NCI-H82 treated with DMSO at 0.1 percent for 48 hours (cell line): ENCODE measurements around the gene RHOT2.

Source experiments
- DNase-seq: peaks from one replicate; lab custom pipeline; 2025; ENCODE audit not compliant: unreplicated experiment; lab: John Stamatoyannopoulos, UW

Gene RHOT2

GRCh38 chr16:695355-696089, 27.6 kb downstream of the RHOT2 start:
- no peak for DNase-seq

- no peak for DNase-seq
Observed at GRCh38 chr16:698911-699671, 31.2 kb downstream of the RHOT2 start.

GRCh38 chr16:700684-701584, 33.0 kb downstream of the RHOT2 start:
- DNase-seq, result no peak

- no peak for DNase-seq
Observed at GRCh38 chr16:702341-702740, 34.4 kb downstream of the RHOT2 start.

- DNase-seq, result no peak
Observed at GRCh38 chr16:703406-703805, 35.5 kb downstream of the RHOT2 start.

- DNase-seq, result no peak
Observed at GRCh38 chr16:704047-704446, 36.1 kb downstream of the RHOT2 start.

- no peak for DNase-seq
Observed at GRCh38 chr16:704552-705380, 36.8 kb downstream of the RHOT2 start.

GRCh38 chr16:705431-706188, 37.7 kb downstream of the RHOT2 start, which contains the start of gene FBXL16:
Gene FBXL16, minus strand, starts transcription at chr16:705801. Its CDS starts 8,396 bp downstream, at chr16:697405.
- DNase-seq, result no peak

- no peak for DNase-seq
Observed at GRCh38 chr16:706189-707061, 38.5 kb downstream of the RHOT2 start.

- no peak for DNase-seq
Observed at GRCh38 chr16:707062-707538, 39.2 kb downstream of the RHOT2 start.

- DNase-seq, result no peak
Observed at GRCh38 chr16:708019-708418, 40.1 kb downstream of the RHOT2 start.

GRCh38 chr16:708959-709358, 41.0 kb downstream of the RHOT2 start:
- no peak for DNase-seq

- peak; percentile 20 for DNase-seq
Observed at GRCh38 chr16:709566-710499, 41.9 kb downstream of the RHOT2 start.

- DNase-seq, result no peak
Observed at GRCh38 chr16:710500-711075, 42.7 kb downstream of the RHOT2 start.

GRCh38 chr16:711084-711483, 43.2 kb downstream of the RHOT2 start:
- no peak for DNase-seq

- DNase-seq, result peak; percentile 27
Observed at GRCh38 chr16:711548-712320, 43.8 kb downstream of the RHOT2 start.
